H1 (cell line): Measurements from ENCODE around the gene TOP2A. TPM values are rescaled to one million over a fixed set of nuclear protein-coding genes. Genes with fewer than 3 reads are reported as not detected.

Source experiments
- CTCF ChIA-PET: fragments of 300-600 bp; sonication (Branson Sonifier 250); formaldehyde crosslinking; loops from one replicate; lab custom pipeline; 2021; ENCODE audit not compliant: partially characterized antibody; lab: Charles Lee
- POLR2A ChIA-PET: fragments of 300-600 bp; sonication (Branson Sonifier 250); formaldehyde crosslinking; loops from one replicate; lab custom pipeline; 2021; ENCODE audit warnings: inconsistent platforms; ENCODE audit not compliant: partially characterized antibody; lab: Charles Lee
- DNase-seq, 2 experiments: peaks; one replicate each; pipeline versions ENCODE4 v3.0.0 to v3.0.0-alpha.2; 2010 to 2022; ENCODE audit warnings: low spot score in 2 of 2, low read depth in 1 of 2, mixed read lengths in 1 of 2
- FAIRE-seq: peaks from 2 replicates; lab custom pipeline; 2011; peaks lifted over from hg19 to GRCh38; lab: Jason Lieb, UNC
- H2AFZ ChIP-seq: 2 replicates; pipeline ENCODE4 v1.8.1; 2012; ENCODE audit warnings: low read length, inconsistent platforms
- H2AK5ac ChIP-seq: 2 replicates; pipeline ENCODE4 v1.6.1; 2013; ENCODE audit warnings: low read depth, low read length
- H2BK120ac ChIP-seq: replicated peaks from 2 replicates; pipeline ENCODE3; 2013; ENCODE audit warnings: low read depth, low read length, inconsistent platforms
- H2BK12ac ChIP-seq: 2 replicates; pipeline ENCODE4 v1.6.1; 2013; ENCODE audit warnings: low read depth, low read length
- H2BK15ac ChIP-seq: 2 replicates; pipeline ENCODE4 v1.6.1; 2013; ENCODE audit warnings: low read length
- H2BK20ac ChIP-seq: 2 replicates; pipeline ENCODE4 v1.6.1; 2013; ENCODE audit warnings: low read length
- H2BK5ac ChIP-seq: 2 replicates; pipeline ENCODE4 v1.6.1; 2013; ENCODE audit warnings: low read depth, low read length
- H3K14ac ChIP-seq: 2 replicates; pipeline ENCODE4 v1.6.1; 2013; ENCODE audit warnings: inconsistent platforms; ENCODE audit not compliant: insufficient read length
- H3K18ac ChIP-seq: 2 replicates; pipeline ENCODE4 v1.6.1; 2013; ENCODE audit warnings: low read length; ENCODE audit errors: extremely low read depth
- H3K23ac ChIP-seq: 2 replicates; pipeline ENCODE4 v1.6.1; 2013; ENCODE audit warnings: inconsistent platforms; ENCODE audit not compliant: insufficient read length
- H3K23me2 ChIP-seq: 2 replicates; pipeline ENCODE4 v1.6.1; 2013; ENCODE audit warnings: low read depth, low read length
- H3K27ac ChIP-seq: 2 replicates; pipeline ENCODE4 v1.6.1; 2011; ENCODE audit warnings: low read depth, low read length, inconsistent platforms
- H3K27me3 ChIP-seq, 4 experiments: replicated peaks in 1 of 4; 1 replicate in 1 of 4; 2 replicates in 3 of 4; pipeline versions ENCODE4 v1.6.1 to v1.8.1; 2011 to 2013; ENCODE audit warnings: low read length in 3 of 4, mild to moderate bottlenecking in 3 of 4, inconsistent platforms in 2 of 4, mixed read lengths in 2 of 4, moderate library complexity in 1 of 4; ENCODE audit not compliant: control insufficient read depth in 3 of 4, insufficient read depth in 3 of 4; ENCODE audit errors: extremely low read depth in 1 of 4
- H3K36me3 ChIP-seq, 4 experiments: 2 replicates each; pipeline versions ENCODE4 v1.6.1 to v1.8.1; 2011 to 2013; ENCODE audit warnings: mild to moderate bottlenecking in 4 of 4, low read length in 3 of 4, moderate library complexity in 2 of 4, control low read depth in 1 of 4, inconsistent platforms in 1 of 4; ENCODE audit not compliant: insufficient read depth in 4 of 4, control insufficient read depth in 2 of 4
- H3K4ac ChIP-seq: replicated peaks from 2 replicates; pipeline ENCODE3; 2013; ENCODE audit warnings: low read length, low read depth, mixed read lengths, inconsistent platforms; ENCODE audit not compliant: insufficient read length
- H3K4me1 ChIP-seq, 4 experiments: replicated peaks in 1 of 4; 1 replicate in 1 of 4; 2 replicates in 3 of 4; pipeline versions ENCODE4 v1.6.1 to v1.8.1; 2011 to 2013; ENCODE audit warnings: low read length in 3 of 4, inconsistent platforms in 2 of 4, mixed read lengths in 1 of 4; ENCODE audit not compliant: insufficient read depth in 4 of 4, control insufficient read depth in 3 of 4
- H3K4me2 ChIP-seq, 2 experiments: 2 replicates each; pipeline versions ENCODE4 v1.6.1 to v1.8.1; 2011 to 2013; ENCODE audit warnings: low read depth in 2 of 2, low read length in 2 of 2, control low read depth in 1 of 2, inconsistent platforms in 1 of 2, mild to moderate bottlenecking in 1 of 2; ENCODE audit not compliant: insufficient read depth in 1 of 2
- H3K4me3 ChIP-seq, 4 experiments: fragments of 200-600, 300-600 bp in 1 of 4; sonication (generic), shearing (Covaris generic), sonication (Bioruptor Twin) in 1 of 4; 2 replicates each; pipeline versions ENCODE4 v1.5.1 to v1.8.1; 2011 to 2016; ENCODE audit warnings: low read length in 4 of 4, low read depth in 3 of 4, control low read depth in 2 of 4, inconsistent platforms in 2 of 4, mild to moderate bottlenecking in 2 of 4, mixed read lengths in 1 of 4, moderate library complexity in 1 of 4; ENCODE audit not compliant: insufficient read depth in 2 of 4; ENCODE audit errors: extremely low read depth in 1 of 4
- H3K56ac ChIP-seq: replicated peaks from 2 replicates; pipeline ENCODE3; 2013; ENCODE audit warnings: low read depth, mild to moderate bottlenecking, mixed read lengths, low read length, inconsistent platforms; ENCODE audit not compliant: insufficient read length
- H3K79me1 ChIP-seq: 2 replicates; pipeline ENCODE4 v1.6.1; 2013; ENCODE audit warnings: low read depth, low read length, control low read depth
- H3K79me2 ChIP-seq, 2 experiments: 2 replicates each; pipeline versions ENCODE4 v1.6.1 to v1.8.1; 2012 to 2013; ENCODE audit warnings: low read length in 2 of 2, mild to moderate bottlenecking in 2 of 2, inconsistent platforms in 1 of 2; ENCODE audit not compliant: insufficient read depth in 2 of 2, control insufficient read depth in 1 of 2
- H3K9ac ChIP-seq, 4 experiments: replicated peaks in 1 of 4; 1 replicate in 1 of 4; 2 replicates in 3 of 4; pipeline versions ENCODE4 v1.6.1 to v1.8.1; 2011 to 2013; ENCODE audit warnings: low read depth in 3 of 4, low read length in 3 of 4, control low read depth in 2 of 4, mild to moderate bottlenecking in 2 of 4, moderate library complexity in 2 of 4, inconsistent platforms in 1 of 4; ENCODE audit errors: extremely low read depth in 1 of 4
- H3K9me3 ChIP-seq, 2 experiments: 2 replicates each; pipeline versions ENCODE4 v1.6.1 to v1.8.1; 2012 to 2013; ENCODE audit warnings: mild to moderate bottlenecking in 2 of 2, moderate library complexity in 2 of 2, control low read depth in 1 of 2, inconsistent platforms in 1 of 2, low read depth in 1 of 2, low read length in 1 of 2, mixed read lengths in 1 of 2; ENCODE audit not compliant: insufficient read depth in 2 of 2
- H4K20me1 ChIP-seq, 2 experiments: replicated peaks in 1 of 2; 2 replicates each; pipeline versions ENCODE3 to v1.8.1; 2011 to 2013; ENCODE audit warnings: inconsistent platforms in 2 of 2, low read length in 2 of 2, mild to moderate bottlenecking in 1 of 2; ENCODE audit not compliant: insufficient read depth in 2 of 2, control insufficient read depth in 1 of 2
- H4K5ac ChIP-seq: 2 replicates; pipeline ENCODE4 v1.6.1; 2013; ENCODE audit warnings: low read length, low read depth, mixed read lengths, inconsistent platforms; ENCODE audit not compliant: insufficient read length
- H4K8ac ChIP-seq: 2 replicates; pipeline ENCODE4 v1.8.0; 2013; ENCODE audit warnings: mild to moderate bottlenecking, moderate library complexity, low read length, inconsistent platforms; ENCODE audit not compliant: insufficient read depth; ENCODE audit errors: extremely low read depth
- H4K91ac ChIP-seq: replicated peaks from 2 replicates; pipeline ENCODE3; 2013; ENCODE audit warnings: low read length, mixed read lengths, inconsistent platforms; ENCODE audit not compliant: insufficient read length
- BRCA1 ChIP-seq: IDR thresholded peaks from 2 replicates; pipeline ENCODE4 v1.6.1; 2012; ENCODE audit warnings: low read depth, low read length, improper control_type of control experiment
- CBX5 ChIP-seq: fragments of 300-800, 300-1000 bp; sonication (generic); IDR thresholded peaks from 2 replicates; pipeline ENCODE4 v1.7.1; 2016; ENCODE audit warnings: antibody characterized with exemption, low read length, low read depth
- CHD1 ChIP-seq: IDR thresholded peaks from 2 replicates; pipeline ENCODE4 v1.6.1; 2012; ENCODE audit warnings: low read depth, low read length, improper control_type of control experiment
- GABPA ChIP-seq: IDR thresholded peaks from 2 replicates; pipeline ENCODE4 v1.6.1; 2011; ENCODE audit warnings: mild to moderate bottlenecking, low read length, moderate library complexity, borderline replicate concordance; ENCODE audit not compliant: insufficient read depth
- HDAC6 ChIP-seq: IDR thresholded peaks from one replicate; pipeline ENCODE4 v1.7.1; 2012; ENCODE audit warnings: low read depth, mild to moderate bottlenecking, inconsistent platforms, low read length, moderate library complexity
- KDM4A ChIP-seq: IDR thresholded peaks from one replicate; pipeline ENCODE4 v1.7.1; 2012; ENCODE audit warnings: low read depth, mild to moderate bottlenecking, moderate library complexity, low read length, inconsistent platforms; ENCODE audit not compliant: severe bottlenecking
- RBBP5 ChIP-seq: IDR thresholded peaks from 2 replicates; pipeline ENCODE4 v1.7.1; 2012; ENCODE audit warnings: low read depth, mild to moderate bottlenecking, inconsistent platforms, low read length, moderate library complexity, borderline replicate concordance
- SP1 ChIP-seq: IDR thresholded peaks from 2 replicates; pipeline ENCODE4 v1.6.1; 2011; ENCODE audit warnings: low read depth, low read length
- TAF1 ChIP-seq: IDR thresholded peaks from 2 replicates; pipeline ENCODE4 v1.6.1; 2011; ENCODE audit warnings: mild to moderate bottlenecking, low read depth, low read length
- TAF7 ChIP-seq: optimal IDR thresholded peaks from 2 replicates; pipeline ENCODE3; 2011; ENCODE audit warnings: low read depth, mild to moderate bottlenecking, inconsistent platforms, low read length, moderate library complexity, borderline replicate concordance
- USF2 ChIP-seq: IDR thresholded peaks from 2 replicates; pipeline ENCODE4 v1.6.1; 2011; ENCODE audit warnings: low read length, improper control_type of control experiment
- YY1 ChIP-seq: IDR thresholded peaks from 2 replicates; pipeline ENCODE4 v1.6.1; 2011; ENCODE audit warnings: low read depth, mild to moderate bottlenecking, low read length
- WGBS, 2 experiments: shearing (Covaris generic) in 1 of 2; methylation state at CpG; one replicate each; pipeline versions ENCODE4 v1.1.6 to v1.1.7; 2013 to 2015; ENCODE audit warnings: low lambda C conversion rate in 2 of 2, mixed read lengths in 2 of 2, inconsistent platforms in 1 of 2, low coverage in 1 of 2, missing lambda C conversion rate in 1 of 2; ENCODE audit not compliant: insufficient replicate concordance in 2 of 2, insufficient coverage in 1 of 2, insufficient read length in 1 of 2; ENCODE audit errors: extremely low coverage in 1 of 2, missing lambda C conversion rate in 1 of 2; 5-methylcytosine and 5-hydroxymethylcytosine counted together
- polyA plus RNA-seq, 7 experiments: library from polyadenylated mRNA; depleted of rRNA in 3 of 7; stranded (reverse) in 5 of 7; unstranded in 2 of 7; fragments of >200 nt in 5 of 7; fragments of 200-250 nt in 2 of 7; gene quantifications; 1 replicate in 5 of 7; 2 replicates in 1 of 7; 4 replicates in 1 of 7; pipeline versions ENCODE4 v1.2.1 to v1.2.3, GENCODE V29; 2011 to 2013; ENCODE audit warnings: missing spikeins in 2 of 7, mixed read lengths in 2 of 7
- total RNA-seq: library from RNA; stranded (reverse); fragmentation: NEBNext Ultra II Directional; extraction: Animal tissue kit (Norgen Biotek cat#: 25700); gene quantifications from 2 replicates; pipeline ENCODE4 v1.2.1, GENCODE V29; 2021

TOP2A gene
- total and polyA plus RNA-seq, 2 of the 8 experiments (the other 6 are each of a cell fraction or from before 2014, with no cell fraction given), result 83.1 to 291 TPM

GRCh38 chr17:40432864-40433528 lies 15.3 kb upstream of the TOP2A start:
- Histone ChIP-seq H4K20me1 (no peaks in the 10 kb centered on the region), H3K27me3 (no peaks in the 10 kb centered on the region), H2BK120ac (no peak overlapping the region), H2BK15ac (no peak overlapping the region; the same call in 1 of the 2 replicates), H2AFZ (peak overlapping the region; percentile 71), H3K56ac (no peak overlapping the region), H2BK12ac (no peak overlapping the region), H3K23me2 (no peaks in the 10 kb centered on the region; the same call in 1 of the 2 replicates), H3K4ac (no peak overlapping the region), H2BK5ac (0 out of 2 replicates have a peak overlapping the region, but pooled peaks have one; percentile 4), H3K9ac (no peak overlapping the region), H3K27ac (no peak overlapping the region), H3K79me1 (no peaks in the 10 kb centered on the region), H3K9me3 (no peaks in the 10 kb centered on the region), H2AK5ac (no peak overlapping the region), H3K4me2 (no peak overlapping the region), H3K18ac (no peak overlapping the region; the same call in 1 of the 2 replicates), H3K23ac (no peak overlapping the region), H3K79me2 (no peaks in the 10 kb centered on the region), H2BK20ac (no peak overlapping the region), H4K5ac (no peak overlapping the region), H3K14ac (no peak overlapping the region), H4K91ac (no peak overlapping the region), H4K8ac (no peak overlapping the region), H3K36me3 (no peaks in the 10 kb centered on the region), H3K4me3 (no peak overlapping the region), H3K4me1 (peaks cover 0 to 3% (median 2%) of the 10 kb centered on the region in 4 experiments; a peak in 4 of 7 replicates)
- POLR2A ChIA-PET, result interaction anchor here (0.6 to 1.0 kb wide), 4 partner anchors 10 to 98 kb away, joined by 3 to 4 read pairs (median 3); no protein-coding TSS in a partner anchor
- FAIRE-seq, result no peak
- WGBS, 2 experiments, result 48% methylated on average over 2 of the region's 2 CpGs; no CpG with 5 or more reads in 1 of the 2 experiments
- CTCF ChIA-PET, result interaction anchor here (0.7 to 5.7 kb wide), 18 partner anchors 8 to 127 kb away, joined by 3 to 30 read pairs (median 4); partner anchors contain the start of gene TOP2A
- DNase-seq, result no peak
- TF ChIP-seq CBX5 (no peak), HDAC6 (no peak), TAF1 (no peak), BRCA1 (no peak), USF2 (no peak), GABPA (no peak), CHD1 (no peak), RBBP5 (no peak), SP1 (no peak), KDM4A (no peak), YY1 (no peak), TAF7 (no peak)
